Neural cell (in vitro differentiated cells): ENCODE data around the gene DNAJC7. TPM values are rescaled to one million over a fixed set of nuclear protein-coding genes. Genes with fewer than 3 reads are reported as not detected.

Experiments
- H2AFZ ChIP-seq: fragments of 200-600, 300-800 bp; sonication (generic), shearing (Covaris generic); 2 replicates; pipeline ENCODE4 v1.6.0; 2014; ENCODE audit warnings: low read depth, mild to moderate bottlenecking, antibody characterized with exemption, low read length, moderate library complexity
- H3F3A ChIP-seq: fragments of 200-600 bp; shearing (Covaris generic); 2 replicates; pipeline ENCODE4 v1.6.1; 2016; ENCODE audit warnings: mild to moderate bottlenecking, moderate library complexity, mixed read lengths, antibody characterized with exemption, low read length; ENCODE audit not compliant: insufficient read depth, poor library complexity, severe bottlenecking
- H3K27ac ChIP-seq: fragments of 200-600, 300-800 bp; sonication (generic), shearing (Covaris generic); 2 replicates; pipeline ENCODE4 v1.5.1; 2014; ENCODE audit warnings: mild to moderate bottlenecking, low read length, moderate library complexity
- H3K27me3 ChIP-seq: fragments of 300-800, 200-600 bp; sonication (generic), shearing (Covaris generic); 2 replicates; pipeline ENCODE4 v1.6.0; 2014; ENCODE audit warnings: mild to moderate bottlenecking, low read depth, low read length, moderate library complexity; ENCODE audit not compliant: insufficient read depth
- H3K36me3 ChIP-seq: fragments of 300-800, 200-600 bp; sonication (generic), shearing (Covaris generic); 2 replicates; pipeline ENCODE4 v1.5.1; 2014; ENCODE audit warnings: mild to moderate bottlenecking, antibody characterized with exemption, low read length, moderate library complexity; ENCODE audit not compliant: insufficient read depth
- H3K4me2 ChIP-seq: fragments of 300-800, 200-600 bp; sonication (generic), shearing (Covaris generic); 2 replicates; pipeline ENCODE4 v1.6.0; 2014; ENCODE audit warnings: mild to moderate bottlenecking, low read length
- H3K4me3 ChIP-seq: fragments of 300-800, 200-600 bp; sonication (generic), shearing (Covaris generic); 2 replicates; pipeline ENCODE4 v1.5.1; 2014; ENCODE audit warnings: mild to moderate bottlenecking, low read length, moderate library complexity
- H3K79me2 ChIP-seq: fragments of 200-600 bp; shearing (Covaris generic); replicated peaks from 2 replicates; pipeline ENCODE4 v1.6.0; 2014; ENCODE audit warnings: mild to moderate bottlenecking, low read length, moderate library complexity; ENCODE audit not compliant: insufficient read depth
- H3K9ac ChIP-seq: fragments of 300-800, 200-600 bp; sonication (generic), shearing (Covaris generic); 2 replicates; pipeline ENCODE4 v1.6.1; 2016; ENCODE audit warnings: mild to moderate bottlenecking, low read length, mixed read lengths
- H3K9me2 ChIP-seq: fragments of 200-600 bp; shearing (Covaris generic); 2 replicates; pipeline ENCODE4 v1.6.1; 2016; ENCODE audit warnings: mild to moderate bottlenecking, low read length, mixed read lengths; ENCODE audit not compliant: insufficient read depth
- H3K9me3 ChIP-seq: fragments of 200-600, 300-800 bp; sonication (generic), shearing (Covaris generic); 2 replicates; pipeline ENCODE4 v1.6.1; 2016; ENCODE audit warnings: mild to moderate bottlenecking, mixed run types, low read length, moderate library complexity, mixed read lengths
- H4K20me1 ChIP-seq: fragments of 200-600 bp; shearing (Covaris generic); 2 replicates; pipeline ENCODE4 v1.6.1; 2016; ENCODE audit warnings: mild to moderate bottlenecking, mixed run types; ENCODE audit not compliant: insufficient read depth
- EP300 ChIP-seq: fragments of 450-650 bp; conservative IDR thresholded peaks from 2 replicates; pipeline ENCODE4 v1.6.1; 2014; ENCODE audit warnings: antibody characterized with exemption, mild to moderate bottlenecking, moderate library complexity; ENCODE audit not compliant: poor library complexity, severe bottlenecking
- EZH2 ChIP-seq: fragments of 200-600, 300-800 bp; shearing (Covaris generic), sonication (generic); IDR thresholded peaks from 2 replicates; pipeline ENCODE4 v1.6.1; 2014; ENCODE audit warnings: antibody characterized with exemption, low read length, borderline replicate concordance, mild to moderate bottlenecking; ENCODE audit not compliant: insufficient read depth, poor library complexity, severe bottlenecking
- MXI1 ChIP-seq: fragments of 450-650 bp; conservative IDR thresholded peaks from 2 replicates; pipeline ENCODE4 v1.6.1; 2014; ENCODE audit warnings: antibody characterized with exemption, mild to moderate bottlenecking; ENCODE audit not compliant: poor library complexity, severe bottlenecking
- POLR2AphosphoS5 ChIP-seq: IDR thresholded peaks from 2 replicates; pipeline ENCODE4 v1.6.1; 2012
- RAD21 ChIP-seq: fragments of 450-650 bp; conservative IDR thresholded peaks from 2 replicates; pipeline ENCODE4 v1.6.1; 2014; ENCODE audit warnings: antibody characterized with exemption, mild to moderate bottlenecking, moderate library complexity
- SMC3 ChIP-seq: fragments of 450-650 bp; conservative IDR thresholded peaks from 2 replicates; pipeline ENCODE4 v1.6.1; 2014; ENCODE audit warnings: antibody characterized with exemption, mild to moderate bottlenecking, moderate library complexity; ENCODE audit not compliant: poor library complexity
- TAF1 ChIP-seq: IDR thresholded peaks from 2 replicates; pipeline ENCODE4 v1.6.1; 2012; ENCODE audit warnings: low read depth
- polyA plus RNA-seq: library from polyadenylated mRNA; depleted of rRNA; stranded (reverse); fragments of >200 nt; gene quantifications from 2 replicates; pipeline ENCODE4 v1.2.3, GENCODE V29; 2014
- TF ChIP-seq, protein P1 (sequence below): IDR thresholded peaks from 2 replicates; pipeline ENCODE4 v1.6.1; 2012; ENCODE audit warnings: borderline replicate concordance
- TF ChIP-seq, protein P2 (sequence below): fragments of 450-650 bp; IDR thresholded peaks from 2 replicates; pipeline ENCODE4 v1.5.1; 2014; ENCODE audit warnings: antibody characterized with exemption, mild to moderate bottlenecking, moderate library complexity; ENCODE audit not compliant: poor library complexity, severe bottlenecking

DNAJC7 gene
- polyA plus RNA-seq, 1 donor from 2014 or later: 126 TPM

DNA sequence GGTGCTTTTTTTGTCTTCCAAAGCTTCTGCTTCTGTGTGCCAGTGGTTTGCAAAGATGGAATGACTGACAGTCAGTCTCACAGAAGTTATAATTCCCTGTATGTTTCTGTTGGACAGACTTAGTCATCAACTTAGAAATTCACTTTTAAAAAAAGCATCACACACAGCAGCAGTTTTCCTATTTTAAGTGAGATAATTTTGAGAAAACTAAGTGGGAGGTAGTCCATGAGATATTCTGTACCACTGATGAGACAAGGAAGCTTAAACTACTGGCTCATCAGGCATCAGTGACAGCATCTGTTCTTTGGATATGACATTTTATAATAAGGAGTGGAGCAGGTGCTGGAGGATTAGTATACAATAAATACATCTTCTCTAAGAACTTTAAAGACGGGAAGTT, 30.6 kb downstream of the DNAJC7 start:
- no peak overlapping the region for H3K9ac ChIP-seq
- H3K4me3 ChIP-seq: no peak overlapping the region
- no peaks in the 10 kb centered on the region for H3K9me2 ChIP-seq
- H3K27ac ChIP-seq: no peak overlapping the region
- no peak for TF ChIP-seq RAD21
- TF ChIP-seq POLR2AphosphoS5: no peak
- no peaks in the 10 kb centered on the region for H4K20me1 ChIP-seq
- no peaks in the 10 kb centered on the region for H3K79me2 ChIP-seq
- no peak overlapping the region for H2AFZ ChIP-seq
- H3F3A ChIP-seq: no peaks in the 10 kb centered on the region
- peaks cover 17% of the 10 kb centered on the region for H3K36me3 ChIP-seq
- H3K9me3 ChIP-seq: no peaks in the 10 kb centered on the region
- H3K27me3 ChIP-seq: no peaks in the 10 kb centered on the region
- H3K4me2 ChIP-seq: no peak overlapping the region

DNA sequence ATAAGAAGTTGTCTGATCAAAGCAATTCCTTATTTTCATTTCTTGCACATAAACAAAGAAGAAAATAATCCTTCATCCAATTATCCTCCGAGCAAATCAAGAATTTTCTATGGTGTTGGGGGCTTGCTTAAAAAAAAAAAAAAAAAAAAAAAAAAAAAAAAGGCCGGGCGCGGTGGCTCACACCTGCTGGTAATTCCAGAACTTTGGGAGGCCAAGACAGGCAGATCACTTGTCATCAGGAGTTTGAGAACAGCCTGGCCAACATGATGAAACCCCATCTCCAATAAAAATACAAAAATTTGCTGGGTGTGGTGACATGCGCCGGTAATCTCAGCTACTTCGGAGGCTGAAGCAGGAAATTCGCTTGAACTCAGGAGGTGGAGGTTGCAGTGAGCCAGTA, 31.3 kb downstream of the DNAJC7 start:
- no peak overlapping the region for H3K9ac ChIP-seq
- no peak overlapping the region for H3K4me3 ChIP-seq
- H3K9me2 ChIP-seq: no peaks in the 10 kb centered on the region
- no peaks in the 10 kb centered on the region for H3K79me2 ChIP-seq
- no peak overlapping the region for H3K4me2 ChIP-seq
- H2AFZ ChIP-seq: no peak overlapping the region
- no peaks in the 10 kb centered on the region for H4K20me1 ChIP-seq
- H3K27me3 ChIP-seq: no peaks in the 10 kb centered on the region
- TF ChIP-seq SMC3 (no peak), EZH2 (no peak), POLR2AphosphoS5 (no peak)
- no peaks in the 10 kb centered on the region for H3K9me3 ChIP-seq
- H3K27ac ChIP-seq: no peak overlapping the region
- H3K36me3 ChIP-seq: peaks cover 17% of the 10 kb centered on the region
- H3F3A ChIP-seq: no peaks in the 10 kb centered on the region

DNA sequence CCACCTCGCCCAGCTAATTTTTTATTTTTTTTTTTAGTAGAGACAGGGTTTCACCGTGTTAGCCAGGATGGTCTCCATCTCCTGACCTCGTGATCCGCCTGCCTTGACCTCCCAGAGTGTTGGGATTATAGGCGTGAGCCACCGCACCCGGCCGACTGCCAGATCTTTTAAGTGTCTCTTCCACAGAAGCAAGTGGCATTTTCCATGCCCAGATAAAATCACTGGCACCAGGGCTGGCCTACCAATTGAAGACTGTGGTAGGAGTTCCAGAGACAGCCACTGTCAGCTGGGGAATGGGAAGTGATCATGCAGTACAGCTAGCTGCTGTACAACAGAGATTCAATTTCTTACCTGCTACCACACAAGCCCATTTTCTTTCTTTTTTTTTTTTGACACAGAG, 32.8 kb downstream of the DNAJC7 start:
- no peak overlapping the region for H3K27ac ChIP-seq

More for the DNA sequence above, 32.8 kb downstream of the DNAJC7 start:
- Histone ChIP-seq H3K9me2 (no peaks in the 10 kb centered on the region), H2AFZ (no peak overlapping the region), H3K9me3 (no peaks in the 10 kb centered on the region), H3K36me3 (peaks cover 9% of the 10 kb centered on the region), H3F3A (no peaks in the 10 kb centered on the region), H3K4me3 (no peak overlapping the region), H3K79me2 (no peaks in the 10 kb centered on the region), H3K27me3 (no peaks in the 10 kb centered on the region), H4K20me1 (no peaks in the 10 kb centered on the region), H3K9ac (no peak overlapping the region), H3K4me2 (no peak overlapping the region)
- TF ChIP-seq, protein P1, sequence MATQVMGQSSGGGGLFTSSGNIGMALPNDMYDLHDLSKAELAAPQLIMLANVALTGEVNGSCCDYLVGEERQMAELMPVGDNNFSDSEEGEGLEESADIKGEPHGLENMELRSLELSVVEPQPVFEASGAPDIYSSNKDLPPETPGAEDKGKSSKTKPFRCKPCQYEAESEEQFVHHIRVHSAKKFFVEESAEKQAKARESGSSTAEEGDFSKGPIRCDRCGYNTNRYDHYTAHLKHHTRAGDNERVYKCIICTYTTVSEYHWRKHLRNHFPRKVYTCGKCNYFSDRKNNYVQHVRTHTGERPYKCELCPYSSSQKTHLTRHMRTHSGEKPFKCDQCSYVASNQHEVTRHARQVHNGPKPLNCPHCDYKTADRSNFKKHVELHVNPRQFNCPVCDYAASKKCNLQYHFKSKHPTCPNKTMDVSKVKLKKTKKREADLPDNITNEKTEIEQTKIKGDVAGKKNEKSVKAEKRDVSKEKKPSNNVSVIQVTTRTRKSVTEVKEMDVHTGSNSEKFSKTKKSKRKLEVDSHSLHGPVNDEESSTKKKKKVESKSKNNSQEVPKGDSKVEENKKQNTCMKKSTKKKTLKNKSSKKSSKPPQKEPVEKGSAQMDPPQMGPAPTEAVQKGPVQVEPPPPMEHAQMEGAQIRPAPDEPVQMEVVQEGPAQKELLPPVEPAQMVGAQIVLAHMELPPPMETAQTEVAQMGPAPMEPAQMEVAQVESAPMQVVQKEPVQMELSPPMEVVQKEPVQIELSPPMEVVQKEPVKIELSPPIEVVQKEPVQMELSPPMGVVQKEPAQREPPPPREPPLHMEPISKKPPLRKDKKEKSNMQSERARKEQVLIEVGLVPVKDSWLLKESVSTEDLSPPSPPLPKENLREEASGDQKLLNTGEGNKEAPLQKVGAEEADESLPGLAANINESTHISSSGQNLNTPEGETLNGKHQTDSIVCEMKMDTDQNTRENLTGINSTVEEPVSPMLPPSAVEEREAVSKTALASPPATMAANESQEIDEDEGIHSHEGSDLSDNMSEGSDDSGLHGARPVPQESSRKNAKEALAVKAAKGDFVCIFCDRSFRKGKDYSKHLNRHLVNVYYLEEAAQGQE: no peak
- no peak for TF ChIP-seq SMC3
- TF ChIP-seq MXI1: no peak
- TF ChIP-seq, protein P2, sequence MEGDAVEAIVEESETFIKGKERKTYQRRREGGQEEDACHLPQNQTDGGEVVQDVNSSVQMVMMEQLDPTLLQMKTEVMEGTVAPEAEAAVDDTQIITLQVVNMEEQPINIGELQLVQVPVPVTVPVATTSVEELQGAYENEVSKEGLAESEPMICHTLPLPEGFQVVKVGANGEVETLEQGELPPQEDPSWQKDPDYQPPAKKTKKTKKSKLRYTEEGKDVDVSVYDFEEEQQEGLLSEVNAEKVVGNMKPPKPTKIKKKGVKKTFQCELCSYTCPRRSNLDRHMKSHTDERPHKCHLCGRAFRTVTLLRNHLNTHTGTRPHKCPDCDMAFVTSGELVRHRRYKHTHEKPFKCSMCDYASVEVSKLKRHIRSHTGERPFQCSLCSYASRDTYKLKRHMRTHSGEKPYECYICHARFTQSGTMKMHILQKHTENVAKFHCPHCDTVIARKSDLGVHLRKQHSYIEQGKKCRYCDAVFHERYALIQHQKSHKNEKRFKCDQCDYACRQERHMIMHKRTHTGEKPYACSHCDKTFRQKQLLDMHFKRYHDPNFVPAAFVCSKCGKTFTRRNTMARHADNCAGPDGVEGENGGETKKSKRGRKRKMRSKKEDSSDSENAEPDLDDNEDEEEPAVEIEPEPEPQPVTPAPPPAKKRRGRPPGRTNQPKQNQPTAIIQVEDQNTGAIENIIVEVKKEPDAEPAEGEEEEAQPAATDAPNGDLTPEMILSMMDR: no peak
- no peak for TF ChIP-seq EP300
- TF ChIP-seq RAD21: no peak
- no peak for TF ChIP-seq TAF1
- TF ChIP-seq EZH2: no peak
